Stimulated activated CD4-positive, alpha-beta T cell treated with anti-CD3 and anti-CD28 coated beads, Interleukin-2, amount 100 ng/mL, for 4 hours (primary cell): ENCODE results near the gene GRIN2A.

Source experiments
- DNase-seq: peaks from one replicate; pipeline ENCODE4 v3.0.0-alpha.2; 2020; ENCODE audit warnings: low read depth

GRIN2A gene

GRCh38 chr16:9859701-9860327 lies 322.4 kb downstream of the GRIN2A start:
- DNase-seq, result no peak

- no peak for DNase-seq
Measured at GRCh38 chr16:9854675-9855074, 327.6 kb downstream of the GRIN2A start.

GRCh38 chr16:9852003-9852402 lies 330.2 kb downstream of the GRIN2A start:
- no peak for DNase-seq

- no peak for DNase-seq
Measured at GRCh38 chr16:9850817-9851216, 331.4 kb downstream of the GRIN2A start.

- DNase-seq, result no peak
Measured at GRCh38 chr16:9849697-9850245, 332.5 kb downstream of the GRIN2A start.

GRCh38 chr16:9847146-9847545 lies 335.1 kb downstream of the GRIN2A start:
- DNase-seq, result no peak

- DNase-seq, result no peak
Measured at GRCh38 chr16:9846362-9847099, 335.7 kb downstream of the GRIN2A start.

- DNase-seq, result no peak
Measured at GRCh38 chr16:9845661-9846361, 336.4 kb downstream of the GRIN2A start.

DNA sequence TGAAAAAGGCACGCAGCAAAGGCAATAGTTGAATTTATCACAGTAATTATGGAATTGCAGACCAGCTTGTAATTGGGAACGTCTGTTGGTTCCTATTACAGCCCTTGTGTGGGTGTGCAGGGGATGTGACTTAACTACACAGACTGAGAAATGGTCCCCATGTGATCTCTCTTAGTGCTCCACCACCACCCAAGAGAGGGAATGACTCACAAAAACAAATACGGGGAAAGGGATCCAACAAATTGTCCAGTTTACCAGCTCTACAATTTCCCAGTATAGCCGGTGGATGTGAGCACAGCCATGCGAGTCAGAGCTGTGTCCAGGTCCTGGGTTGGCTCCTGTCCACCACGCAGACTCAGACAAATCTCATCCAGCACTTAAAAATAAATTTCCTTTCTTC lies 337.9 kb downstream of the GRIN2A start:
- DNase-seq, result no peak

GRCh38 chr16:9843424-9844018 lies 338.7 kb downstream of the GRIN2A start:
- no peak for DNase-seq

GRCh38 chr16:9840761-9841665 lies 341.2 kb downstream of the GRIN2A start:
- no peak for DNase-seq

- DNase-seq, result no peak
Measured at GRCh38 chr16:9837481-9837880, 344.7 kb downstream of the GRIN2A start.

DNA sequence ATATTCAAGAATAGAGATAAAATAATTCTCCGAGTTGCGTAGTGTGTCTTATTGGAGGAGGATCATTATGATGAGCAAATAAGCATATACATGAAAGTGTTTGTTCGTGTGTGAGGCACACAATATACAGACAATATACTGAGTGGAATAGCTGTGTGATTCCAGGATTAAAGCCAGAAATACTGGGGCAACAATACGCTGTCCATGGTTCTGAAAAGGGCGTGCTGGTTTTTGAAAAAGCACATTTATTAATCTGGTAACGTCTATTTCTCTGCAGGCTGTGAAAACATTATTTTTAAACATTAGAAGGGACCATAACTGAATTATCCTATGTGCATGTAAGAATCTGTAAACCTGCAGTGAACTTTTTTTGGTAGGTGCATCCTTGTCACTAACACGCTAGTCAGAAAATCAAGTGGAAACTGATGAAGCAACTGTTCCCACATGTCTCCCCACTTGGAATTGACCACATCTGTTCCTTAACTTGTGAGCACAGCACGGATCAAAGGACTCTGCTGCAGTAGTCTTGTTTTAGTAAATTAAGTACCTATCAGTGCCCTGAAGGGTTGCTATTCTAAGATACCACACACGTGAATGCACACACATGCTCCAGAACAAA lies 346.0 kb downstream of the GRIN2A start:
- no peak for DNase-seq

DNA sequence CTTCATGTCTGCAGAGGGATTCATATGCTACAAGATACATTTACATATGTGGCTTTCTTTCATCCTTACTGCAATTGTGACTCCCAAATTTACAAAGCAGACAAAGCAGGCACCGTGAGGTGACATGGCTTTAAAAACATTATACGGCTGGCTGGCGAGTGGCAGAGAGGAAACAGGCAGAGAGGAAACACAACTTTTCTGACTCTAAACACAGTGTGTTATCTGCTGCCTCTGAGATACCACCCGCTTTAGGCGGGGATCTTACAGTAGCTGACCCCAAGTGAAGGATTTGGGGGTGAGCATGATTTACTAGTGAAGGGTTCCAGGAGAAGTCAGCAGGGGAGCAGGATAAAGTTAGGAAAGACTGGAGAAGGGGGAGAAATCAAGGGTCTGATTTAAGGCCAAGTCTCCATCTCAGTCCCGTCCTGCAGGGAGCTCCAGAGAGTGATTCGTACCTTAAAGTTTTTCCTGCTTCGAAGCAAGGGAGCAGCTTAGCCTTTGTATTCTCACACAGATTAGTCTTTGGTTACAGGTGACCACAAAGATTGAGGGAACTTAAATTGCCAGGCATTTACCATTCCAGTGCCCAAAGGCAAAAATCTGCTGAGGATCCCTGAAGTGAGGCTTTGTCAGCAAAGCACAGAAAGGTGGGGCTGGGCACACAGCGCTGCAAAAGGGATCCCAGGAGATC lies 355.0 kb downstream of the GRIN2A start:
- DNase-seq, result no peak

- no peak for DNase-seq
Measured at GRCh38 chr16:9826656-9827055, 355.6 kb downstream of the GRIN2A start.

DNA sequence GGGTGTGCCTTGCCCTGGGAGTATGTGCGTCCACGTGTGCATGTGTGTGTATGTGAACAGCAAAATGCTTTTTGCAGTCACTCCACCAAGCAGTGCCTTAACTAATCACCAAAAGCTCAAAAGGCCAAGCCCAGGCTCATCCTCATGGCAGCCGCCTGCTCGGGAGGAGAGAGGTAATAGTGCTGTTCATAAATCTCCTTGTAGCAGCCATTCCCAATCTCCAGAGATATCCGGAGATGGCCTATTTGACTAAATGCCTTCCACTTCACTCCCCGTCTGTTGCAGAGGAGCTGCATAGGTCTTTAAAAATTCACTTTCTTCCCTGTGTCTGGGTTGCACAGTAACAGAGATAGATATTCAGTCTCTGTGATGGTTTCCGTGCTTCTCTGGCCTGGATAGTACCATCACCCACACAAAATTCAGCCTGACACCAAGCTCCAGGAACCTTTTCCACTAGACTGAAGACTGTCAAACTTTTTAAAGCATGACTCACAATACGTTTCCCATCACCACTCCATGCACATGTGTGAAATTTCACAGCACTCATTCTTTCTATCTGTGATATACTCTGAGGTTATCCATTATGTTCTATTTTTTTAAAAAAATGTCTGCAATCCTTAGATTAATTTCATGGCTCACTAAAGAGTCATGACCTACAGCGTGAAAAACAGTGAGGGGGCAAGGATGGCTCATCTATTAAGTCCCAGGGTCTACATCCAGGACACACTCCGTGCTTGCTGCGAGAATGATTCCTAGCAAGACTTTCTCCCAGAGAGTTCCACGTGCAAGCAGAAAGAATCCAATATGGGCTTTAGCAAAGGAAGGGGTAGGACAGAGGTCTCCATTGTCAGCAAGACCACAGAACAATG lies 357.8 kb downstream of the GRIN2A start:
- DNase-seq, result no peak

GRCh38 chr16:9823510-9823909 lies 358.7 kb downstream of the GRIN2A start:
- DNase-seq, result no peak

DNA sequence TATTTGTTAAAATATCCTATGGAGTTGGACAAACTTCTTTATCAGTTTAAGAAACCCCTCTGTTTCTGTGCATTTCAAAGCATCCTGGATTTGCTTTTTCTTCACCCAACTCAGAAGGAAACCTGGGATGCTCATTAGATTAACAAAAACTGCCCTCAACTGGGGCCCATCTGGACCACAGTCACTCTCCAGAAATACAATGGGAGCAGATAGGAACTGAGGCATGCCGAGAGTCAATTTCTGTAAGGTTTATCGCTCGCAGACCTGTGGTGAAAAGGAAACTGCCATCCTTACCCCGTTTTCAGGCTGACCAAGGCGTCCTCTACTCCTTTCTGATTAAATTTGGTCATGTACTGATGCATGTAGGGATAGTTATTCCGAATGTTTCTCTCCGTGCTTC lies 360.3 kb downstream of the GRIN2A start:
- no peak for DNase-seq

- DNase-seq, result no peak
Measured at GRCh38 chr16:9821331-9821730, 360.9 kb downstream of the GRIN2A start.
